HG03196 (cell line): ENCODE data around the gene PKP4.
"Not testable (repeated sequence)": the region's sequence is repeated elsewhere in the genome, so short reads cannot be mapped to it uniquely, and the experiment has no call there.

ENCODE experiments used
- ATAC-seq: cut with Tn5 transposase; IDR thresholded peaks from one replicate; pipeline ENCODE4 v1.9.1; 2021; ENCODE audit not compliant: unreplicated experiment

Gene PKP4

GRCh38 chr2:158671360-158672245 lies 214.9 kb downstream of the PKP4 start:
- no peak for ATAC-seq

- ATAC-seq, result no peak
Observed at GRCh38 chr2:158676295-158676694, 219.5 kb downstream of the PKP4 start.

- no peak for ATAC-seq
Observed at GRCh38 chr2:158676696-158677095, 219.9 kb downstream of the PKP4 start.

GRCh38 chr2:158677542-158677941 lies 220.8 kb downstream of the PKP4 start:
- ATAC-seq, result no peak

- ATAC-seq, result no peak
Observed at GRCh38 chr2:158681816-158682215, 225.1 kb downstream of the PKP4 start.

- no peak for ATAC-seq
Observed at GRCh38 chr2:158685646-158686045, 228.9 kb downstream of the PKP4 start.

GRCh38 chr2:158686210-158686691 lies 229.5 kb downstream of the PKP4 start:
- ATAC-seq, result no peak

- no peak for ATAC-seq
Observed at GRCh38 chr2:158687315-158687714, 230.6 kb downstream of the PKP4 start.

- ATAC-seq, result no peak
Observed at GRCh38 chr2:158688721-158689120, 232.0 kb downstream of the PKP4 start.

- ATAC-seq, result no peak
Observed at GRCh38 chr2:158689391-158689790, 232.6 kb downstream of the PKP4 start.

- no peak for ATAC-seq
Observed at GRCh38 chr2:158690823-158691222, 234.1 kb downstream of the PKP4 start.

GRCh38 chr2:158691619-158692018 lies 234.9 kb downstream of the PKP4 start:
- no peak for ATAC-seq

GRCh38 chr2:158692372-158693103 lies 235.8 kb downstream of the PKP4 start:
- ATAC-seq, result no peak

GRCh38 chr2:158693476-158693875 lies 236.7 kb downstream of the PKP4 start:
- no peak for ATAC-seq

GRCh38 chr2:158695305-158695704 lies 238.6 kb downstream of the PKP4 start:
- ATAC-seq, result no peak

- ATAC-seq, result not testable (repeated sequence)
Observed at GRCh38 chr2:158695744-158696143, 239.0 kb downstream of the PKP4 start.

- no peak for ATAC-seq
Observed at GRCh38 chr2:158699323-158699722, 242.6 kb downstream of the PKP4 start.

GRCh38 chr2:158701101-158701500 lies 244.3 kb downstream of the PKP4 start:
- ATAC-seq, result no peak

- no peak for ATAC-seq
Observed at GRCh38 chr2:158702740-158703139, 246.0 kb downstream of the PKP4 start.

- ATAC-seq, result not testable (repeated sequence)
Observed at GRCh38 chr2:158704724-158705465, 248.1 kb downstream of the PKP4 start.

- ATAC-seq, result no peak
Observed at GRCh38 chr2:158712791-158713522, 256.2 kb downstream of the PKP4 start.
